Heart right ventricle (tissue), 16 donors: Measurements from ENCODE around the gene DOCK1. TPM values are rescaled to one million over a fixed set of nuclear protein-coding genes. Genes with fewer than 3 reads are reported as not detected.

Source experiments
- ATAC-seq, 8 donors: fragments of 200-7000 bp; cut with Tn5 transposase; one replicate each; pipeline ENCODE4 v1.9.1; 2020; ENCODE audit warnings: mild to moderate bottlenecking in 8 of 8, moderate library complexity in 8 of 8, moderate number of reproducible peaks in 1 of 8
- DNase-seq, 2 donors: peaks; one replicate each; pipeline ENCODE4 v3.0.0-alpha.2; 2020
- H3K27ac ChIP-seq, 10 donors: fragments of 200-600 bp; sonication (generic) in 2 of 10; one replicate each; pipeline versions ENCODE4 v1.5.0 to v1.8.0; 2020 to 2022; ENCODE audit warnings: mild to moderate bottlenecking in 3 of 10
- H3K27me3 ChIP-seq, 7 donors: fragments of 200-600 bp; one replicate each; pipeline ENCODE4 v1.8.0; 2021 to 2022; ENCODE audit warnings: mild to moderate bottlenecking in 2 of 7
- H3K36me3 ChIP-seq, 9 donors: fragments of 200-600 bp; sonication (generic) in 1 of 9; one replicate each; pipeline versions ENCODE4 v1.5.0 to v1.8.0; 2020 to 2022; ENCODE audit warnings: mild to moderate bottlenecking in 2 of 9
- H3K4me1 ChIP-seq, 9 donors: fragments of 200-600 bp; sonication (generic) in 1 of 9; one replicate each; pipeline versions ENCODE4 v1.5.0 to v1.8.0; 2020 to 2022; ENCODE audit warnings: mild to moderate bottlenecking in 4 of 9
- H3K4me3 ChIP-seq, 10 donors: fragments of 200-600 bp; sonication (generic) in 2 of 10; one replicate each; pipeline versions ENCODE4 v1.5.0 to v1.8.0; 2020 to 2022; ENCODE audit warnings: mild to moderate bottlenecking in 7 of 10, moderate library complexity in 2 of 10
- H3K9me3 ChIP-seq, 11 donors: fragments of 200-600 bp in 10 of 11; sonication (generic) in 2 of 11; one replicate each; pipeline versions ENCODE4 v1.5.0 to v1.8.0; 2013 to 2022; ENCODE audit warnings: mild to moderate bottlenecking in 2 of 11, control low read depth in 1 of 11, moderate library complexity in 1 of 11
- CTCF ChIP-seq, 9 donors: fragments of 200-600 bp; sonication (generic) in 2 of 9; IDR thresholded peaks; one replicate each; pipeline versions ENCODE4 v1.5.0 to v1.8.0; 2021 to 2022; ENCODE audit warnings: antibody characterized with exemption in 9 of 9, mild to moderate bottlenecking in 5 of 9, moderate library complexity in 1 of 9
- WGBS, 2 donors: extraction: QIAGEN DNeasy Blood & Tissue Kit; methylation state at CpG; one replicate each; pipeline ENCODE4 v1.1.7; 2013; ENCODE audit warnings: inconsistent platforms in 1 of 2; 5-methylcytosine and 5-hydroxymethylcytosine counted together
- intact Hi-C, 10 donors: fragments of 100-400 bp; cut with DNase I; formaldehyde crosslinking; loops; one replicate each; pipeline versions ENCODE4 v1.11.1 to v1.14.2; 2022
- polyA plus RNA-seq, 2 donors: library from polyadenylated mRNA; stranded (reverse); fragments of 200-250 nt; gene quantifications; one replicate each; pipeline ENCODE4 v1.2.3, GENCODE V29; 2013
- total RNA-seq, 10 donors: library from RNA; stranded (reverse); fragmentation: NEBNext Ultra II Directional in 3 of 10; extraction: Animal tissue kit (Norgen Biotek cat#: 25700) in 3 of 10; gene quantifications; one replicate each; pipeline versions ENCODE4 v1.2.1 to v1.2.4, GENCODE V29; 2021 to 2023
- donor health status: Arrhythmogenic right ventricular cardiomyopathy.
- donor health status: ischemic (EF 13 %, LVEDD 7.1; RV severe dilation, severe dysfunction).
- donor health status: healthy with polysubstance abuse.
- donor health status: DM: no; HTN: yes; CAD: no.
- donor health status: DM: no; HTN: no; CAD: no.
- donor health status: ischemic (EF 25% LVEDD 6.9; RV normal size, moderate dysfunction).
- donor health status: ischemic (EF 25% LVEDD 5.7; RV mildly dilated, moderate dysfunction).
- donor health status: healthy.
- donor health status: DM: yes; HTN: yes; CAD: no.
- donor health status: Ischemic cardiomyopathy.
- donor health status: ischemic (EF 35%, LVEDD 5.7; RV mildly dilated, moderate dysfunction).
- donor health status: nonischemic (EF 11% LVEDD 7.7; RV severe dilation, severe dysfunction).
- donor health status: DM: yes; HTN: yes; CAD: no.
- donor health status: PGD.
- donor health status: ischemic (EF 29% LVEDD 5.4; RV normal size, mild dysfunction).
- donor health status: nonischemic (EF 23%, LVEDD 6.1; RV moderate dilation, normal function).

The DOCK1 gene
- total and polyA plus RNA-seq, 12 donors = 7.8 to 26.7 (median 19.8) TPM

GRCh38 chr10:126972635-126973414 lies 67.6 kb downstream of the DOCK1 start:
- H3K4me3 ChIP-seq = peak overlapping the region in 1 of 10 donors; percentile 15
- H3K9me3 ChIP-seq = no peaks in the 10 kb centered on the region
- peaks cover 0 to 29% (median 16%) of the 10 kb centered on the region in 9 donors for H3K4me1 ChIP-seq
- ATAC-seq (peak in 6 of 8 donors; percentile 37 to 82 (median 64)), DNase-seq (no peak)
- peaks cover 0 to 51% (median 0%) of the 10 kb centered on the region in 9 donors for H3K36me3 ChIP-seq
- H3K27ac ChIP-seq = peak overlapping the region in 5 of 10 donors; percentile 5 to 72 (median 16)
- intact Hi-C loops = loop anchor here in 2 of 10 donors (5.0 to 10.0 kb wide), 2 partner anchors 41 to 68 kb away; partner anchors contain the start of gene DOCK1 (in 1 of the 2)
- no peak for TF ChIP-seq CTCF (IDR thresholded peaks at IDR 0.05)
- WGBS, 2 donors = 36 to 61% methylated on average over 11 of the region's 11 CpGs
- no peaks in the 10 kb centered on the region for H3K27me3 ChIP-seq

- peaks cover 0 to 74% (median 5%) of the 10 kb centered on the region in 9 donors for H3K36me3 ChIP-seq
- DNase-seq = no peak
- TF ChIP-seq CTCF (IDR thresholded peaks at IDR 0.05) = no peak
- ATAC-seq = no peak
- intact Hi-C loops = loop anchor here in 1 of 10 donors (10.0 kb wide), 1 partner anchor 70 kb away; the partner anchor contains the start of gene DOCK1
- H3K27ac ChIP-seq = no peak overlapping the region
- WGBS, 2 donors = 93 to 94% methylated on average over 5 of the region's 5 CpGs
- H3K9me3 ChIP-seq = no peaks in the 10 kb centered on the region
- no peak overlapping the region for H3K4me3 ChIP-seq
- peaks cover 0 to 29% (median 16%) of the 10 kb centered on the region in 9 donors for H3K4me1 ChIP-seq
- H3K27me3 ChIP-seq = no peaks in the 10 kb centered on the region
These were observed 70.0 kb downstream of the DOCK1 start for GRCh38 chr10:126975221-126975620.

- TF ChIP-seq CTCF (IDR thresholded peaks at IDR 0.05) = no peak
- H3K4me1 ChIP-seq = peaks cover 0 to 26% (median 16%) of the 10 kb centered on the region in 9 donors
- H3K4me3 ChIP-seq = no peak overlapping the region
- WGBS, 2 donors = 50 to 75% methylated on average over 6 of the region's 6 CpGs
- DNase-seq = no peak
- H3K27ac ChIP-seq = no peak overlapping the region
- peaks cover 0 to 69% (median 5%) of the 10 kb centered on the region in 9 donors for H3K36me3 ChIP-seq
- intact Hi-C loops = loop anchor here in 1 of 10 donors (10.0 kb wide), 1 partner anchor 72 kb away; the partner anchor contains the start of gene DOCK1
- H3K9me3 ChIP-seq = no peaks in the 10 kb centered on the region
- no peaks in the 10 kb centered on the region for H3K27me3 ChIP-seq
- ATAC-seq = peak in 2 of 8 donors; percentile 31 to 43
These were observed 72.0 kb downstream of the DOCK1 start for GRCh38 chr10:126977216-126977615.

GRCh38 chr10:126979311-126979710 lies 74.1 kb downstream of the DOCK1 start:
- H3K27me3 ChIP-seq = no peaks in the 10 kb centered on the region
- H3K4me1 ChIP-seq = peaks cover 0 to 17% (median 3%) of the 10 kb centered on the region in 9 donors
- no peak for TF ChIP-seq CTCF (IDR thresholded peaks at IDR 0.05)
- H3K9me3 ChIP-seq = no peaks in the 10 kb centered on the region
- DNase-seq (no peak), ATAC-seq (no peak)
- 93 to 94% methylated on average over 1 of the region's 1 CpG for WGBS, 2 donors
- H3K4me3 ChIP-seq = no peak overlapping the region
- no peak overlapping the region for H3K27ac ChIP-seq
- peaks cover 0 to 85% (median 5%) of the 10 kb centered on the region in 9 donors for H3K36me3 ChIP-seq
- intact Hi-C loops = loop anchor here in 1 of 10 donors (10.0 kb wide), 1 partner anchor 75 kb away; the partner anchor contains the start of gene DOCK1
